HT1080 (cell line): ENCODE data around the gene CCNB1. TPM values are rescaled to one million over a fixed set of nuclear protein-coding genes. Genes with fewer than 3 reads are reported as not detected.

ENCODE experiments used
- small RNA-seq: library from RNA; depleted of rRNA; stranded (forward); fragments of <200 nt; gene quantifications from one replicate; pipeline ENCODE3, GENCODE V24; 2014
- total RNA-seq: library from RNA; depleted of rRNA; stranded (reverse); fragments of >200 nt; shearing (Covaris generic); gene quantifications from 2 replicates; pipeline ENCODE4 v1.2.3, GENCODE V29; 2014; rRNA removed

The CCNB1 gene
- total RNA-seq, 1 experiment from 2014 or later = 478 TPM

Small RNA genes lying within 50 kb of the gene (small RNA-seq; reads per million reads assigned to genes)
- gene SNORA50D = not detected

Other genes starting within 250 kb of the CCNB1 start
- gene SLC30A5, start 73.1 kb upstream of the CCNB1 start, total RNA-seq = 80.3 and 85.9 TPM in 2 replicates
- gene CENPH, start 22.4 kb downstream of the CCNB1 start, total RNA-seq = 43.9 and 50.4 TPM in 2 replicates
- 55.3 and 83.2 TPM in 2 replicates for gene CDK7, start 67.7 kb downstream of the CCNB1 start, total RNA-seq
- gene CCDC125, start 165.7 kb downstream of the CCNB1 start, total RNA-seq = 1.7 and 2.1 TPM in 2 replicates
- gene AK6, start 202.4 kb downstream of the CCNB1 start, total RNA-seq = 56.3 and 56.6 TPM in 2 replicates
- 144 and 189 TPM in 2 replicates for gene TAF9, start 202.4 kb downstream of the CCNB1 start, total RNA-seq
- gene RAD17, start 202.7 kb downstream of the CCNB1 start, total RNA-seq = 17.9 and 19.8 TPM in 2 replicates
- 0.17 and 0.23 TPM in 2 replicates for gene MARVELD2, start 248.0 kb downstream of the CCNB1 start, total RNA-seq